Endometrium (tissue), 2 donors: ENCODE data around the gene SREBF2.
"Not testable (repeated sequence)": the region's sequence is repeated elsewhere in the genome, so short reads cannot be mapped to it uniquely, and the experiment has no call there.

Source experiments
- FAIRE-seq: peaks from 2 replicates; lab custom pipeline; 2012; peaks lifted over from hg19 to GRCh38; lab: Jason Lieb, UNC
- donor health status: control.
- donor health status: control.

SREBF2 gene

GRCh38 chr22:41947424-41948080, 114.6 kb downstream of the SREBF2 start:
- FAIRE-seq, result no peak

- no peak for FAIRE-seq
These were observed 115.2 kb downstream of the SREBF2 start for GRCh38 chr22:41948142-41948541.

- not testable (repeated sequence) for FAIRE-seq
These were observed 116.0 kb downstream of the SREBF2 start for GRCh38 chr22:41948928-41949296.

GRCh38 chr22:41949297-41949965, 116.5 kb downstream of the SREBF2 start:
- FAIRE-seq, result no peak

- no peak for FAIRE-seq
These were observed 119.1 kb downstream of the SREBF2 start, which contains the start of gene SMIM45 for GRCh38 chr22:41951898-41952474. Gene SMIM45, plus strand, starts transcription at chr22:41952150.

GRCh38 chr22:41952713-41953112, 119.8 kb downstream of the SREBF2 start:
- FAIRE-seq, result no peak
